Right kidney (tissue), 9 donors: ENCODE results near the gene RGS18.
"Not testable (repeated sequence)": the region's sequence is repeated elsewhere in the genome, so short reads cannot be mapped to it uniquely, and the experiment has no call there.

Experiments
- DNase-seq: peaks from one replicate; pipeline ENCODE4 v3.0.0-alpha.2; 2016
- long read RNA-seq, 8 donors: transcript quantifications; one replicate each; lab custom pipeline, GENCODE V29; 2026

RGS18 gene
- long read RNA-seq, donor 1, result 0 reads
- long read RNA-seq, donor 2, partial matches to known transcripts, result 0 of 3 reads
- long read RNA-seq, donor 2, other reads (novel, unspliced or antisense), result 0 of 3 reads
- long read RNA-seq, donor 3, result 0 reads
- long read RNA-seq, donor 4, partial matches to known transcripts, result 0 of 2 reads
- long read RNA-seq, donor 4, other reads (novel, unspliced or antisense), result 0 of 2 reads
- long read RNA-seq, donor 5, result 0 reads
- long read RNA-seq, donor 6, partial matches to known transcripts, result 0 of 1 reads
- long read RNA-seq, donor 6, other reads (novel, unspliced or antisense), result 0 of 1 reads
- long read RNA-seq, donor 7, result 0 reads
- long read RNA-seq, donor 8, result 0 reads

GRCh38 chr1:192158181-192158580 is at the start of gene RGS18:
Gene RGS18 (plus strand): TSS chr1:192158462. CDS start chr1:192158638, 176 bp downstream.
- no peak for DNase-seq

- DNase-seq, result no peak
These were observed 48.7 kb upstream of the RGS18 start for GRCh38 chr1:192109576-192109975.

GRCh38 chr1:192115000-192115399 is 43.3 kb upstream of the RGS18 start:
- no peak for DNase-seq

- DNase-seq, result no peak
These were observed 39.3 kb upstream of the RGS18 start for GRCh38 chr1:192118881-192119405.

GRCh38 chr1:192119701-192120100 is 38.6 kb upstream of the RGS18 start:
- no peak for DNase-seq

GRCh38 chr1:192122668-192123067 is 35.6 kb upstream of the RGS18 start:
- no peak for DNase-seq

GRCh38 chr1:192123212-192123611 is 35.0 kb upstream of the RGS18 start:
- no peak for DNase-seq

GRCh38 chr1:192126030-192126619 is 32.1 kb upstream of the RGS18 start:
- DNase-seq, result no peak

- DNase-seq, result no peak
These were observed 28.1 kb upstream of the RGS18 start for GRCh38 chr1:192130175-192130574.

- not testable (repeated sequence) for DNase-seq
These were observed 27.4 kb upstream of the RGS18 start for GRCh38 chr1:192130865-192131264.

GRCh38 chr1:192131914-192132313 is 26.3 kb upstream of the RGS18 start:
- no peak for DNase-seq

GRCh38 chr1:192133350-192133926 is 24.8 kb upstream of the RGS18 start:
- DNase-seq, result no peak

GRCh38 chr1:192140382-192140781 is 17.9 kb upstream of the RGS18 start:
- no peak for DNase-seq

- DNase-seq, result no peak
These were observed 11.0 kb upstream of the RGS18 start for GRCh38 chr1:192147221-192147620.

- DNase-seq, result no peak
These were observed 10.6 kb upstream of the RGS18 start for GRCh38 chr1:192147696-192148095.

GRCh38 chr1:192151176-192151575 is 7.1 kb upstream of the RGS18 start:
- no peak for DNase-seq

- no peak for DNase-seq
These were observed 5.0 kb upstream of the RGS18 start for GRCh38 chr1:192153276-192153675.

GRCh38 chr1:192157067-192157466 is 1.2 kb upstream of the RGS18 start:
- no peak for DNase-seq

- no peak for DNase-seq
These were observed 752 bp downstream of the RGS18 start for GRCh38 chr1:192159014-192159413.

GRCh38 chr1:192159781-192160180 is 1.5 kb downstream of the RGS18 start:
- no peak for DNase-seq

GRCh38 chr1:192160196-192160595 is 1.9 kb downstream of the RGS18 start:
- no peak for DNase-seq

- DNase-seq, result no peak
These were observed 3.7 kb downstream of the RGS18 start for GRCh38 chr1:192161976-192162375.

GRCh38 chr1:192162376-192162775 is 4.1 kb downstream of the RGS18 start:
- DNase-seq, result no peak

- not testable (repeated sequence) for DNase-seq
These were observed 6.7 kb downstream of the RGS18 start for GRCh38 chr1:192165002-192165401.
